ENCODE data around the gene IL1RAPL2.

The IL1RAPL2 gene

DNA sequence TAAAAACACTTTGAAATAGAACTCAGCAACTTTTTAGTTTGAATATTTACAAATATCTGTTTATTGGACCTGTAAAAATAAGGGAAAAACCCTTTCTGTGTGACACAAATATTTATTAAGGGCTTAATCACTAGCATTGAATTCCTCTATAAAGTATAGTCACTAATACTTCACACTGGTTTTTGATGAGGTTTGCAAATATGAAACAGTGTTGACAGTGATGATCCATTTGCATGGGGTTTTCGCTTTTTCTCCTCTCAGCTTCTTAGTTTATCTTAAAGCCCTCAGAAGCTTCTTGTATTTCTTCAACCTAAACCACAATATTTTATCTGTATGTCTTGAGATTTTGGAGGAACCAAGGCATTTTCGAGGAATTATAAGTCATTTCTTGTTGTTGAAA, 751.1 kb downstream of the IL1RAPL2 start:
- TF ChIP-seq, protein P1, sequence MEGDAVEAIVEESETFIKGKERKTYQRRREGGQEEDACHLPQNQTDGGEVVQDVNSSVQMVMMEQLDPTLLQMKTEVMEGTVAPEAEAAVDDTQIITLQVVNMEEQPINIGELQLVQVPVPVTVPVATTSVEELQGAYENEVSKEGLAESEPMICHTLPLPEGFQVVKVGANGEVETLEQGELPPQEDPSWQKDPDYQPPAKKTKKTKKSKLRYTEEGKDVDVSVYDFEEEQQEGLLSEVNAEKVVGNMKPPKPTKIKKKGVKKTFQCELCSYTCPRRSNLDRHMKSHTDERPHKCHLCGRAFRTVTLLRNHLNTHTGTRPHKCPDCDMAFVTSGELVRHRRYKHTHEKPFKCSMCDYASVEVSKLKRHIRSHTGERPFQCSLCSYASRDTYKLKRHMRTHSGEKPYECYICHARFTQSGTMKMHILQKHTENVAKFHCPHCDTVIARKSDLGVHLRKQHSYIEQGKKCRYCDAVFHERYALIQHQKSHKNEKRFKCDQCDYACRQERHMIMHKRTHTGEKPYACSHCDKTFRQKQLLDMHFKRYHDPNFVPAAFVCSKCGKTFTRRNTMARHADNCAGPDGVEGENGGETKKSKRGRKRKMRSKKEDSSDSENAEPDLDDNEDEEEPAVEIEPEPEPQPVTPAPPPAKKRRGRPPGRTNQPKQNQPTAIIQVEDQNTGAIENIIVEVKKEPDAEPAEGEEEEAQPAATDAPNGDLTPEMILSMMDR (IDR thresholded peaks at IDR 0.05; ENCODE audit: low read depth, low read length, missing control alignments) = no peak
- DNase-seq (ENCODE audit: low read depth) = no peak
- no peak overlapping the region for H3K4me3 ChIP-seq (ENCODE audit: low read depth, low read length)
- in situ Hi-C loops (cut with HindIII; ENCODE audit: low sequenced_read_pairs) = no loop called here

DNA sequence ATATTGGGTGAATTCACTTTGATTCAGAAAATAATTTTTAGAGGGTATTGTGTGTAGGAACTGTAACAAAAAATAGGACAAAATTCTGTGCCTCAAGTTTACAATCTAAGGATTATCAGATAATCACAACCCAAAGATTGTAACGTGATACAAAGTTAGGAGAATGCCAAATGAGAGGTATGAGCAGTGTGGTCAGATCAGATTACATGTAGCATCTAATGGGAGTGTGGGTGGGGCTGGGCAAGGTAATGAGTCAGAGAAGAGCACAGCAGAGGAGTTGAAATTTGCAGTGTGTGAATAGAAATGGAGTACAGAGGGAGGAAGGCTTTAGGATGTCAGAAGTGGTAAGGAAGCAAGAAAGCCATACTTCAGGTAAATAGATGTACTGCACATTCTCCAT, 757.9 kb downstream of the IL1RAPL2 start:
- TF ChIP-seq, protein P1 (IDR thresholded peaks at IDR 0.05; ENCODE audit: low read depth, low read length, missing control alignments) = no peak
- DNase-seq (ENCODE audit: low read depth) = peak; percentile 20
- H3K4me3 ChIP-seq (ENCODE audit: low read depth, low read length) = no peak overlapping the region
- in situ Hi-C loops (cut with HindIII; ENCODE audit: low sequenced_read_pairs) = no loop called here

DNA sequence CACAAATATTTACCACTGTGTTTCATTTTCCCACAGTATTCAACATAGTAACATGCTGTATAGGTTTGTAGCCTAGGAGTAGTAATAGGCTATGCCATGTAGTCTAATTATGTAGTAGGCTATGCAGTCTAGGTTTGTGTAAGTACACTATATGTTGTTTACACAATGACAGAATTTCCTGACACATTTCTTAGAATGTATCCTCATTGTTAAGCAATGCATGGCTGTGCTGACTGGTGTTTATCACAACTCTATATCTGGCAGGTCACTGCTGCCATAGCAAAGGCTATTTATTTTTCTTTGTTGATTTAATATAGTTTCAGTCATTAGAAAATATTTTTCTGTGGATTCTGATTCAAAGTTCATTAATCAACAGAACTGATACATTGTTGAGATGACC, 762.8 kb downstream of the IL1RAPL2 start:
- no peak for DNase-seq (ENCODE audit: low read depth)
- in situ Hi-C loops (cut with HindIII; ENCODE audit: low sequenced_read_pairs) = no loop called here
- no peak overlapping the region for H3K4me3 ChIP-seq (ENCODE audit: low read depth, low read length)
- TF ChIP-seq, protein P1 (IDR thresholded peaks at IDR 0.05; ENCODE audit: low read depth, low read length, missing control alignments) = no peak

DNA sequence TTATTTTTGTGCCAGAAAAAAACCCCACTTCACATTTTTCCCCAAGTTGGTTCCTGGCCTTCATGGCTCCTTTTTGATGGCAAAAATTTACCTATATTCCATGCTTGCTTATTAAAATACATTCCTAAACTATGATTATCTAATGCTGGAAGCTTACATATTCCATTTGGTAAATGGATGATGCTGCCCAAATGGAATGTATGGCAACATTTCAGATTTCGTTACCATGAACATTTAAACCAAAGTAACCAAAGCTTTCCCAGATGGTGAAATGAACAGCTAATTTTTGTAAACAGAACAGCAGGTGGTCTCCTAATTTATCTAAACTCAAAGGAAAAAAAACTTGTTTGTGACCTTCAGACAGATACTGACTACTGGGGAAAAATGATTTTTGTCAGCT, 765.2 kb downstream of the IL1RAPL2 start:
- TF ChIP-seq, protein P1 (IDR thresholded peaks at IDR 0.05; ENCODE audit: low read depth, low read length, missing control alignments) = no peak
- in situ Hi-C loops (cut with HindIII; ENCODE audit: low sequenced_read_pairs) = no loop called here
- H3K4me3 ChIP-seq (ENCODE audit: low read depth, low read length) = no peak overlapping the region
- peak; percentile 75 for DNase-seq (ENCODE audit: low read depth)

DNA sequence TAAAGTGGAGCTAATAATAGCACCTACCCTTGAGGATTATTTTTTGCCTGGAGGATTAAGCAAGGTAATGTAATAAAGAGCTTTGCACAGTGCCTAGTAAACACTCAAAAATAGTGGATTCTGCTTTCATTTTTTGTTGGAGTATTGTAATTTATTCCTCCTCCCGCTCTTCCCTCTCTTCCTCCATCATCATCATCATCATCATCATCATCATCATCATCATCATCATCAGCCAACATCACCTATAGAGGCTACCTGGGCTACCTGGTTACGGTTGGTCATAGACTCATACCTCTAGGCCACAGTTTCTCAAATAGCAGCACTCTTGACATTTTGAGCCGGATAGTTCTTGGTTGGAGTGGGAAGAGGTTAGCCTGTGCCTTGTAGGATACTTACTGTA, 781.4 kb downstream of the IL1RAPL2 start:
- in situ Hi-C loops (cut with HindIII; ENCODE audit: low sequenced_read_pairs) = no loop called here
- TF ChIP-seq, protein P1 (IDR thresholded peaks at IDR 0.05; ENCODE audit: low read depth, low read length, missing control alignments) = no peak

DNA sequence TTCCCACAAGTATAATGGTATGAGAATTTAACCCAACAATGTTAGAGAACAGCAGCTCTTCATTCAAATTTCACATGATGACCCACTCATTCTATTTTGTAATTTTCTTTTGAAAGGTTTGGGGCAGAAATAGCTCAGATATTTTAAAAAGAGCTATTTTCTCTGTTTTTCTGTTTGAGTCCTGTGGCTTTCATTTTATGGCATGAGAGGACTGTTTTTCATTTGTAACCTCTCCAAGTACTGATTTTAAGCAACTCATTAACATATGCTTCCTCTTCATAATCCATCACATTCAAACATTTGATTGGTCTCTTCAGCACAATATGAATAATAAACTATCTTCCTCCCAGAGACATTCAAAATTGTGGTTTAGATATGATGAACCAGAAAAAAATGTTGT, 783.5 kb downstream of the IL1RAPL2 start:
- TF ChIP-seq, protein P1 (IDR thresholded peaks at IDR 0.05; ENCODE audit: low read depth, low read length, missing control alignments) = no peak
- in situ Hi-C loops (cut with HindIII; ENCODE audit: low sequenced_read_pairs) = no loop called here
- no peak for DNase-seq (ENCODE audit: low read depth)
- H3K4me3 ChIP-seq (ENCODE audit: low read depth, low read length) = no peak overlapping the region

More for the DNA sequence above, 781.4 kb downstream of the IL1RAPL2 start:
- no peak overlapping the region for H3K4me3 ChIP-seq (ENCODE audit: low read depth, low read length)
- DNase-seq (ENCODE audit: low read depth) = no peak

DNA sequence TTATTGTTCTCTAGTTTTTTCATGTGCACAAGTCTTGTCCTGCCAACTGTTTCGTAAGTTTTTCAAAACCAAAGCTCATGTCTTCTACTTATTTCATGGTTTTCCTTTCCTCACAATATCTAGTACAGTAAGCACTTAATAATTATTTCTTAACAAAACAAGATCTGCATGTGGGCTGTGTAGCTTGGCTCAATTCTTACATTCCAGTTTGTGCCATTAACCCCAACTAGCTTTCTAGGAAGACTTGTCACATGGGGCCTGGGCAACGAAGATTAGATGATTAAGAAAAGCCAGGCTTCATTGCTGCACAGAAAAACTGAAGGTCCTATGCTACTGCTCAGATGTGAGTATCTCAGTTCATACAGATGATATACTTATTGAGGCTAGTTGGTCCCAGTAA, 809.8 kb downstream of the IL1RAPL2 start:
- TF ChIP-seq, protein P1 (IDR thresholded peaks at IDR 0.05; ENCODE audit: low read depth, low read length, missing control alignments) = no peak
- H3K4me3 ChIP-seq (ENCODE audit: low read depth, low read length) = no peak overlapping the region
- DNase-seq (ENCODE audit: low read depth) = peak; percentile 63
- in situ Hi-C loops (cut with HindIII; ENCODE audit: low sequenced_read_pairs) = no loop called here
